GM12892 (cell line): ENCODE data around the gene NACAD.

Experiments
- POLR2A ChIP-seq: IDR thresholded peaks from 2 replicates; pipeline ENCODE4 v1.6.1; 2011; ENCODE audit warnings: low read depth, low read length, control low read depth
- POLR2AphosphoS5 ChIP-seq: IDR thresholded peaks from 2 replicates; pipeline ENCODE4 v1.6.1; 2011; ENCODE audit warnings: low read depth, low read length, control low read depth
- TAF1 ChIP-seq: IDR thresholded peaks from 2 replicates; pipeline ENCODE4 v1.6.1; 2011; ENCODE audit warnings: low read depth, mild to moderate bottlenecking, control low read depth, low read length, borderline replicate concordance

GRCh38 chr7:45112648-45113047 is 23.9 kb upstream of the NACAD start:
- TF ChIP-seq POLR2AphosphoS5 = no peak
- no peak for TF ChIP-seq TAF1
- no peak for TF ChIP-seq POLR2A
